Activated T-helper 1 cell treated with anti-CD3 and anti-CD28 coated beads, Interleukin-12 subunit alpha, Interleukin-12 subunit beta, Interleukin-2, Interleukin-4 antibody, amounts not matched to agents 30 ng/mL and 10 ng/mL and 1 ng/mL, durations not matched to agents 14 hours and 24 hours and 36 hours (primary cell): ENCODE data around the gene FARS2. TPM values are rescaled to one million over a fixed set of nuclear protein-coding genes. Genes with fewer than 3 reads are reported as not detected.

Experiments
- DNase-seq: peaks from one replicate; pipeline ENCODE4 v3.0.0; 2021; ENCODE audit warnings: low spot score
- H3K27ac Mint-ChIP-seq: one replicate; pipeline ENCODE4 v1.8.0; 2021; ENCODE audit warnings: mild to moderate bottlenecking, mixed read lengths
- H3K27me3 Mint-ChIP-seq: one replicate; pipeline ENCODE4 v1.8.0; 2022; ENCODE audit warnings: mild to moderate bottlenecking, moderate library complexity, mixed read lengths; ENCODE audit not compliant: insufficient read depth
- H3K36me3 Mint-ChIP-seq: one replicate; pipeline ENCODE4 v1.8.0; 2021; ENCODE audit warnings: low read depth, mixed read lengths
- H3K4me1 Mint-ChIP-seq: one replicate; pipeline ENCODE4 v1.8.0; 2021; ENCODE audit warnings: low read depth, mixed read lengths
- H3K4me3 Mint-ChIP-seq: one replicate; pipeline ENCODE4 v1.8.0; 2021; ENCODE audit warnings: mild to moderate bottlenecking, moderate library complexity, mixed read lengths
- H3K9me3 Mint-ChIP-seq: one replicate; pipeline ENCODE4 v1.8.0; 2021; ENCODE audit warnings: mixed read lengths
- intact Hi-C: fragments of 100-400 bp; cut with micrococcal nuclease; formaldehyde crosslinking; loops from one replicate; pipeline ENCODE4 v1.15.1; 2024
- total RNA-seq: library from RNA; stranded (reverse); gene quantifications from 2 replicates; pipeline ENCODE4 v1.2.3, GENCODE V29; 2022

The FARS2 gene
- total RNA-seq, 1 donor from 2014 or later = 23.8 TPM

DNA sequence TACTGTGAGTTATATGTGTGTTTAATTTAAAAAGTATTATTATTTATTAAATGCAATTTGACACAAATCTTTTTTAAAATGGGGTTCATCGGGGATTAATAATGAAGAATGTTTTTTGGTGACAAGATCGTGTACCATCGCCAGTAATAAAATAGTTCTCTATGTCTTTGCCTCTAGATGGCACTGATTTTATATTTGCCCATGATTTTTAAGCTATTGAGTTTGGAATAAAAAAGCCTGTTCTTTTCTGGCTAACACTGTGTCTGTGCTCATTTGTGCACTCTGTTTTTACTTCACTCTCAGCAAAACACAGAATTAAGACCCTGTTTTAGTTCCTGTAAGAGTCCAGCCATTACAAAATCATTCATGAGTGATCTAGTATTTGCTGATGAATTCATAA is 127.0 kb downstream of the FARS2 start:
- intact Hi-C loops = no loop called here
- Mint-ChIP-seq H3K4me1 (no peaks in the 10 kb centered on the region), H3K9me3 (no peaks in the 10 kb centered on the region), H3K27me3 (no peaks in the 10 kb centered on the region), H3K36me3 (no peaks in the 10 kb centered on the region), H3K27ac (no peak overlapping the region), H3K4me3 (no peak overlapping the region)
- no peak for DNase-seq

DNA sequence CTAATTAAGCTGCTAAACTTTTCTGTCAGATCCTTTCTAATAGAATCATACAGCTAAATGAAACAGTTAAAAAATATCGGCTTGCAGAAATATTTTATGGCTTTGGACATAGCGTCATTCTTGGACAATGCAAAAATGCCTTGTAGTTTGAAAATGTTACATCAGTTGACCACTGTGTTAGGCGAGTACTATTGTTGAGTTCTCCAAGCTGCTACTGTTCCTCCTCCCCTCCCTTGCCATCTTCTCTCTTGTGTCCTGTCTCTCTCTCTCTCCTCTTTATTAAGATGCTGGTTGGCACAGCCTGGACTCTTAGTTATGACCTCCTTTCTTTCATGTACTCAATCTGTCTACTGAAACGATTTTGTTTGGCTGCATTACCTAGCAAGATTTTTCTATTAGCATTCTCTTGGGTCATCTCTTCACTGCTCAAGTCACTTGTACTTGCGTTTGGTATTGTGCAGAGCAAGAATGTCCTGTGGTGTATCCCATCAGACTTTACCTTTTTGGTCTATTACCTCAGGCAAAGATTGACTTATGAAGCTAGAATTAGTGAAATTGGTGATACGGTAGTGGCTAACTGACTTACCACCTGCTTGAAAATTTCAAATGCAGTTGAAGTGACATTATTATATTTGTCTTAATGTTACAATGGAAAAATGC is 127.9 kb downstream of the FARS2 start:
- H3K36me3 Mint-ChIP-seq = no peaks in the 10 kb centered on the region
- no peak for DNase-seq
- no peaks in the 10 kb centered on the region for H3K27me3 Mint-ChIP-seq
- no peak overlapping the region for H3K4me3 Mint-ChIP-seq
- intact Hi-C loops = no loop called here
- H3K4me1 Mint-ChIP-seq = no peaks in the 10 kb centered on the region
- no peak overlapping the region for H3K27ac Mint-ChIP-seq
- no peaks in the 10 kb centered on the region for H3K9me3 Mint-ChIP-seq

DNA sequence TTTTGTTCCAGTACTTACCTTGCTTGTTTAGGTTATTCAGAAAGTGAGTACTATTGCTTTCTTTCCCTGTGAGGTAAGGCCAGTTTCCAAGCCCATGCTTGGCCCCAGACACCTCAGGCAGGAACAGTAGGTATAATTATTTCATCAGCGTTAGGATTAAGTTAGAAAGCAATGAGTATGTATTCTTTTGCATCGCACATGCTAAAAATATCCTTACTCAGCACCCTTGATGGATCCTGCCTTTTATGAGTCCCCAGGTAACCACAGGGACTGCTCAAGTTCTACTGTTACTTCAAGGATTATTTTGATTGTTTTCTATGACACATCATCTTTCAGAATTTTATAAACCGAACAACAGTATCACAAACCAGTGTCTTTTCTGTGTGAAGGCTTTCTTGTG is 128.9 kb downstream of the FARS2 start:
- DNase-seq = no peak
- Mint-ChIP-seq H3K27ac (no peak overlapping the region), H3K4me3 (no peak overlapping the region), H3K9me3 (no peaks in the 10 kb centered on the region), H3K27me3 (no peaks in the 10 kb centered on the region), H3K36me3 (no peaks in the 10 kb centered on the region), H3K4me1 (no peaks in the 10 kb centered on the region)
- intact Hi-C loops = no loop called here

DNA sequence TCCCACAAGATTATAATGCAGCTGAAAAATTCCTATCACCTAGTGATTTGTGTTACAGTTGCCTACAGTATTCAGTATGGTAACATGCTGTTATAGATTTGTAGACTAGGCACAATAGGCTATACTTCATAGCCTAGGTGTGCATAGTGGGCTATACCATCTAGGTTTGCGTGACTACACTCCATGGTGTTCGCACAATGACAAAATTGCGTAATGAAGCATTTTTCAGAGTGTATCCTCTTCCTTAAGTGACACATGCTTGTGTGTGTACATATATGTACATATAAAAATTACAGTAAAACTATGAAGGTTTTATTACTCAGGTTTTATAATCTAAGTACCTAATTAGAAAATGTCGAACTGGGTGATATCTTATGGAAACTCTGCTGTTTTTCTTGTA is 133.0 kb downstream of the FARS2 start:
- H3K27me3 Mint-ChIP-seq = no peaks in the 10 kb centered on the region
- no peak overlapping the region for H3K27ac Mint-ChIP-seq
- H3K9me3 Mint-ChIP-seq = no peaks in the 10 kb centered on the region
- H3K4me3 Mint-ChIP-seq = no peak overlapping the region
- H3K36me3 Mint-ChIP-seq = no peaks in the 10 kb centered on the region
- DNase-seq = no peak
- H3K4me1 Mint-ChIP-seq = no peaks in the 10 kb centered on the region
- intact Hi-C loops = no loop called here

DNA sequence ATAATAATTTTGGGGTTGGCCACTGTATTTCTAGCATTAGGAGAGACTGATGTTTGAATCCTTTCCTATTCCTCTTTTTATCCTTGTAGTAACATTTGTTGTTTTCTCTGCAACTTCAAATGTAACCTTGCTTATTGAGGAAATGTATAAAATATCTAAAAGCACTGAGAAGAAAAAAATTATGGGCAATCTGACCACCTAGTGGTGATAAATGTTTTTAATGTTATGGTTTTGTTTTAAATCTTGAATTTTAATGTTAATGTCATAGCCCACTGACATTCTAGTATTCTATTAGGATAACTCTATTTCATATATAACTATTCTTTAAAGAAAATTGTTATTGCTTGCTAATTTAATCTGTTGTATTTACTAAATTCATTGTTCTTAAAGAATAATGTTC is 134.4 kb downstream of the FARS2 start:
- DNase-seq = no peak
- Mint-ChIP-seq H3K9me3 (no peaks in the 10 kb centered on the region), H3K4me3 (no peak overlapping the region), H3K36me3 (no peaks in the 10 kb centered on the region), H3K4me1 (no peaks in the 10 kb centered on the region), H3K27ac (no peak overlapping the region), H3K27me3 (no peaks in the 10 kb centered on the region)
- intact Hi-C loops = loop anchor here (5.0 kb wide), 1 partner anchor 122 kb away; no protein-coding TSS in a partner anchor

DNA sequence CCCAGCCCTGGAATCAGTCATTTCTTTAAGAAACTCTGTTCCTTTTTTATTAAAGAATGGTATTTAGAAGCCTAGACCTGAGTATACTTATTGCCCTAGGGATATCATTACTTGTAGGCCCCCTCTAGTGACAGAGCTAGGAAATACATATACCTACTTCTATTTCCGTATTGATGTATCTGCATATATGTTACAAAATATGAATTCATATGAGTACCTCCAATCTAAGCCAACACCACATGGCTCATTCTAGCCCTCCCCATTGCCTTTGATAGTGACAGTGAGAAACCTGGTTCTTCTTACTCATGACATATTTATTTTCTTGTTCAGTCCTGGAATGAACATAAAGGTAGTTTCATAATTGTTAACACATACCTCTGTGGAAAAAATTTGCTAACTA is 137.2 kb downstream of the FARS2 start:
- Mint-ChIP-seq H3K9me3 (no peaks in the 10 kb centered on the region), H3K36me3 (no peaks in the 10 kb centered on the region), H3K27ac (no peak overlapping the region), H3K4me3 (no peak overlapping the region), H3K27me3 (no peaks in the 10 kb centered on the region), H3K4me1 (no peaks in the 10 kb centered on the region)
- intact Hi-C loops = loop anchor here (1.0 to 5.0 kb wide), 6 partner anchors 118 to 255 kb away; partner anchors contain the start of gene LYRM4
- no peak for DNase-seq

DNA sequence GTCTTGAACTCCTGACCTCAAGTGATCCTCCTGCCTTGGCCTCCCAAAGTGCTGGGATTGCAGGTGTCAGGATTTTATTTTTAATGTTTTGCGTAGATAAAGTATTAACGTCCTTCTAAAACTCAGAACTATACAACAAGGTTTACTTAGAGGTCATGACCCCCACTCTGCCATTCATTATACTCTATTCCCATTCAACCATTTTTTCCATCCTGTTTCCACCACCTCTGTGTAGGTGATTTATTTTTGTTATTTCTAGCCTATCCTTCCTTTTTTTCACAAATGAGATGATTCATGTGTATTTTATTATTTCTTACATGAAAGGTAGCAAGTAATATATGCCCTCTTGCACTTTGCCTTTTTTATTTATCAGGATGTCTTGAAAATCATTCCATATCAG is 138.1 kb downstream of the FARS2 start:
- intact Hi-C loops = loop anchor here (5.0 kb wide), 1 partner anchor 118 kb away; no protein-coding TSS in a partner anchor
- no peak overlapping the region for H3K27ac Mint-ChIP-seq

DNA sequence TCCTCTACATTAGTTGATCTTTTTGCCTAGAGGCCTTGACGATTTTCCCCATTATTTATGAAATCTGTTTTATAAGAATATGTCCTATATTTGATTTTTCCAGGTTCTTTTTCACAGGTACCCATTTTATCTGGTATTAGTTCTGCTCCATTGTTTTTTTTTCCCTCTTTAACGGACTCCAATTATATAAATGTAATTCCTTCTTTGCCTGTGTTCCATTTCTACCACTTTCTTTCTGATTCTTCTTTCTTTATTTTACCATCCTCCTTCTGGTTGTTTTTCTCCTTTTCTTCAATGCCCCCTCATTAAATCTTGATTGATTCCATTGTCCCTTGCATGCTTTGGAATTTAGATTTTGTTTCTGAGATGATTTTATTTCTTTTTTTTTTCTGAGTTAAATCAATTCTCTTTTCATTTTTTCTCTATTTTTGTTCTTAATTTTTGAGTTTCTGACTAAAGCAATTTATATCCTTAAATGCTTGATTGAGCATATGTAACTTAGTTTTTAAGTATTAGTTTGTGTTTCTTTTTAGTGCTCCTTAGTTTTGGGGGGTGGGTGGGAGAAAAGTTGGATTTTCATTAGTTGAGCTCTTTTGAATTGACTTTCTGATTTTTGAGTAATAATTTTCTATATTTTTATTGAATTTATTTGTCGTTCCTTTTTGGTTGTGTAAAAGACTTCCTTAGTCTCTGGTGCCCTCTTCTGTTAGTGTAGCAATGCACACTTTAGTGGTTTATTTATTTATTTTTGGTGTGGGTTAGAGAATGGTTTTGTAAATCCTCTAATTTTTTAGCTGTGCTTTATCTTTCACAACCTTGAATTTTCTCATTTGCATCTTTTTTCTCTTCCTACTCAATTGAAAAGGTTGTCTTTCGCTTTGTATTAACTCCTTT is 140.8 kb downstream of the FARS2 start:
- intact Hi-C loops = loop anchor here (1.0 kb wide), 1 partner anchor 259 kb away; no protein-coding TSS in a partner anchor
- Mint-ChIP-seq H3K36me3 (peaks cover 2% of the 10 kb centered on the region), H3K9me3 (no peaks in the 10 kb centered on the region), H3K4me3 (no peak overlapping the region), H3K27ac (no peak overlapping the region), H3K27me3 (no peaks in the 10 kb centered on the region), H3K4me1 (no peaks in the 10 kb centered on the region)
- no peak for DNase-seq

More for the DNA sequence above, 138.1 kb downstream of the FARS2 start:
- Mint-ChIP-seq H3K9me3 (no peaks in the 10 kb centered on the region), H3K27me3 (no peaks in the 10 kb centered on the region), H3K4me1 (no peaks in the 10 kb centered on the region), H3K4me3 (no peak overlapping the region), H3K36me3 (no peaks in the 10 kb centered on the region)
- DNase-seq = no peak

DNA sequence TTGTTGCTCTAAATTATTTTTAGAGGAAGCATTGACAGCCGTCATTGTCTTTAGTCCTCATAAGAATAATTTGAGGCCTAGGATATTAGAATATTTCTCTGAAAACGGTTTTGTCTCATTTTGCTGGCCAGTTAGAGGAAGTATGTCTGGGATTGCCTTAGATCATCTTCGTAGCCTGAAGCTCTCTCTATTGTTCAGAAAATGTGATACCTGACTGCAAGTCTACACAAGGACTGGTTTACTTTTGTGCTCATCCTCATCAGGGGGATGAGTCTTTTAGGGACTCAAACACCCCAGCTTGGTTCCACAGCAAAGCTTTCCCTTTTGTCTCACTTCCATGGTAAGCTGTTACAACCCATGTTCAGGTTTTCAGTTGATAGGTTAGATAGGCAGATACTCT is 141.8 kb downstream of the FARS2 start:
- no peaks in the 10 kb centered on the region for H3K4me1 Mint-ChIP-seq
- intact Hi-C loops = no loop called here
- DNase-seq = no peak
- peaks cover 2% of the 10 kb centered on the region for H3K36me3 Mint-ChIP-seq
- no peaks in the 10 kb centered on the region for H3K9me3 Mint-ChIP-seq
- no peak overlapping the region for H3K4me3 Mint-ChIP-seq
- no peaks in the 10 kb centered on the region for H3K27me3 Mint-ChIP-seq
- H3K27ac Mint-ChIP-seq = no peak overlapping the region

DNA sequence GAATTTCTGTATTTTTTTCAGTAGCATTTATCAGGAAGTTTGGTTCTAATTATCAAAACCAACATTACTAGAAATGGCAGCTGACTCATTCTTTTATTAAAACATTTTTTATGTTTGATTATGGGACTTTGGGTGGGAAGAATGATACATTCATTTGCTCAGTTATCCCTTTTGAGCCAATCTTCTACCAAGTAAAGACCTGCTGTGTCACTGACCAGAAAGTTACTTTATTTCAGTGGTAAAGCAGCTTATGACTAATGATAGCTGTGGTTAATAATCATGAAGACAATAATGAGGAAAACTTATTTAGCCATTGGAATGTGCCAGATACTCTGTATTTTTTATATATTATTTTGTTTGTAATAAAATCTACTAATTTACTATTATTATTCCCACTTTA is 142.3 kb downstream of the FARS2 start:
- Mint-ChIP-seq H3K9me3 (no peaks in the 10 kb centered on the region), H3K27me3 (no peaks in the 10 kb centered on the region), H3K4me3 (no peak overlapping the region), H3K4me1 (no peaks in the 10 kb centered on the region), H3K27ac (no peak overlapping the region), H3K36me3 (peaks cover 4% of the 10 kb centered on the region)
- intact Hi-C loops = no loop called here
- DNase-seq = no peak

DNA sequence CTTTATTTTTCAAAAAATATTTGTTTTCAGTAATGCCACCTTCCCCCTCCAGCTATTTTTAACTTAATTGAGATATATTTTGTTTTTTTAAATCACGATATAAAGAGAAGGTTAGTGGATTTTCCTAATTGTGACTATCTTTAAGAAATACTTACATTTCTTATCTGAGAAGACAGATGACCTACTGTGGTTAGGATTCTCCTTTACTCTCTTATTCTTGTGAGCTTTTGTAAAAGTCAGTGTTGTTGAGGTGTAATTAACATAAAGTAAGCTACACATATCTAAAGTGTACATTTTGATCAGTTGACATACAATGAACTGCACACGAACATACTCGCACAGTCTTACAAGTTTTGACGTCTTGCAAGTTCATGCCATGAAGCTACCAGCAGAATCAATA is 144.7 kb downstream of the FARS2 start:
- no peak for DNase-seq
- no peaks in the 10 kb centered on the region for H3K4me1 Mint-ChIP-seq
- no peaks in the 10 kb centered on the region for H3K9me3 Mint-ChIP-seq
- peaks cover 6% of the 10 kb centered on the region for H3K36me3 Mint-ChIP-seq
- no peaks in the 10 kb centered on the region for H3K27me3 Mint-ChIP-seq
- H3K27ac Mint-ChIP-seq = no peak overlapping the region
- H3K4me3 Mint-ChIP-seq = no peak overlapping the region
- intact Hi-C loops = no loop called here

DNA sequence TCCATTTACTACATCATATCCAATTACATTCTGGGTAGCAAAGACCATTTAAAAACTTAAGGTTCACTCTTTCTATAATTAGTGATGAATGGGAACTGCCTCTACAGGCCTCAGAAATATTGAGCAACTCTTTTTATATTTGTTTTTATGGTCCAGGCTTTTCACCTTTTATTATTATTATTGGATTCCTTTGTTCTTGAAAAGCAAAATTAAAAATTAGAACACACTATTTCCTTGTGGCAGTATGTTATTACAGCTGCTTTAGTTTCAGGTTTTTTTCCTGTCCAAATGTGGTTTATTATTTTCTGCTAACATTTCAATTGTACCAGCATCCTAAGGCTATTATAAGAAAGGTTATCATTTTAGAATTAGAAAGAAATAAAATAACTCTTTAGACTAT is 150.1 kb downstream of the FARS2 start:
- Mint-ChIP-seq H3K27ac (no peak overlapping the region), H3K36me3 (peaks cover 4% of the 10 kb centered on the region), H3K4me1 (no peaks in the 10 kb centered on the region), H3K9me3 (no peaks in the 10 kb centered on the region), H3K4me3 (no peak overlapping the region), H3K27me3 (no peaks in the 10 kb centered on the region)
- no peak for DNase-seq
- intact Hi-C loops = no loop called here

DNA sequence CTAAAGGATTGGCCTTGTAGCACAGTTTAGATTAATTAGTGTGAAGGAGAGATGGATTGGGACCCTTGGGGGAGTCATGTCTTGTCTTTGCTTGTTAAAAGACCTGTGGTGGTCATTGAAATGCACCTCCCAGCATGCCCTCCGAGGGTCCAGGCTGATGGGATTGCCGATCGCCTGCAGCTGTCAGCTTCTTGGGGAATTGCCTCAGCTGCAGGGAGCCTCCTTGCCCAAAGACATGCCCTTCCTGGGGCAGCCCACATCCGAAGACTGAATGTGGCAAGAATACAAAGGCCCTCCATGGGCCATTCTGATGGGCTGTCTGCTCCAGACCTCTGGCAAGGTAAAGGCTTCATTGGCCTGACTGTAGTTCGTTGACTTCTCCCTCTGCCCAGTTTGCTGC is 150.7 kb downstream of the FARS2 start:
- H3K4me1 Mint-ChIP-seq = no peaks in the 10 kb centered on the region
- intact Hi-C loops = no loop called here
- no peaks in the 10 kb centered on the region for H3K27me3 Mint-ChIP-seq
- H3K9me3 Mint-ChIP-seq = no peaks in the 10 kb centered on the region
- DNase-seq = no peak
- H3K4me3 Mint-ChIP-seq = no peak overlapping the region
- H3K27ac Mint-ChIP-seq = no peak overlapping the region
- H3K36me3 Mint-ChIP-seq = peaks cover 4% of the 10 kb centered on the region
